ENCODE measurements around the gene SPATS2L. TPM values are rescaled to one million over a fixed set of nuclear protein-coding genes. Genes with fewer than 3 reads are reported as not detected.

SPATS2L gene
- total and polyA plus RNA-seq, 2 of the 13 experiments (the other 11 are each of a cell fraction or from before 2014, with no cell fraction given) = 154 to 212 TPM

- TF ChIP-seq, protein P1, sequence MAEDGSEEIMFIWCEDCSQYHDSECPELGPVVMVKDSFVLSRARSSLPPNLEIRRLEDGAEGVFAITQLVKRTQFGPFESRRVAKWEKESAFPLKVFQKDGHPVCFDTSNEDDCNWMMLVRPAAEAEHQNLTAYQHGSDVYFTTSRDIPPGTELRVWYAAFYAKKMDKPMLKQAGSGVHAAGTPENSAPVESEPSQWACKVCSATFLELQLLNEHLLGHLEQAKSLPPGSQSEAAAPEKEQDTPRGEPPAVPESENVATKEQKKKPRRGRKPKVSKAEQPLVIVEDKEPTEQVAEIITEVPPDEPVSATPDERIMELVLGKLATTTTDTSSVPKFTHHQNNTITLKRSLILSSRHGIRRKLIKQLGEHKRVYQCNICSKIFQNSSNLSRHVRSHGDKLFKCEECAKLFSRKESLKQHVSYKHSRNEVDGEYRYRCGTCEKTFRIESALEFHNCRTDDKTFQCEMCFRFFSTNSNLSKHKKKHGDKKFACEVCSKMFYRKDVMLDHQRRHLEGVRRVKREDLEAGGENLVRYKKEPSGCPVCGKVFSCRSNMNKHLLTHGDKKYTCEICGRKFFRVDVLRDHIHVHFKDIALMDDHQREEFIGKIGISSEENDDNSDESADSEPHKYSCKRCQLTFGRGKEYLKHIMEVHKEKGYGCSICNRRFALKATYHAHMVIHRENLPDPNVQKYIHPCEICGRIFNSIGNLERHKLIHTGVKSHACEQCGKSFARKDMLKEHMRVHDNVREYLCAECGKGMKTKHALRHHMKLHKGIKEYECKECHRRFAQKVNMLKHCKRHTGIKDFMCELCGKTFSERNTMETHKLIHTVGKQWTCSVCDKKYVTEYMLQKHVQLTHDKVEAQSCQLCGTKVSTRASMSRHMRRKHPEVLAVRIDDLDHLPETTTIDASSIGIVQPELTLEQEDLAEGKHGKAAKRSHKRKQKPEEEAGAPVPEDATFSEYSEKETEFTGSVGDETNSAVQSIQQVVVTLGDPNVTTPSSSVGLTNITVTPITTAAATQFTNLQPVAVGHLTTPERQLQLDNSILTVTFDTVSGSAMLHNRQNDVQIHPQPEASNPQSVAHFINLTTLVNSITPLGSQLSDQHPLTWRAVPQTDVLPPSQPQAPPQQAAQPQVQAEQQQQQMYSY (CRISPR knock-in tag; IDR thresholded peaks at IDR 0.05) = no peak
- TF ChIP-seq ZNF12 (CRISPR knock-in tag; IDR thresholded peaks at IDR 0.05) (peak; percentile 87), ZNF563 (CRISPR knock-in tag; IDR thresholded peaks at IDR 0.05) (no peak), MLX (CRISPR knock-in tag; IDR thresholded peaks at IDR 0.05) (peak; percentile 93), NCOR1 (IDR thresholded peaks at IDR 0.05; ENCODE audit: borderline replicate concordance, low read length) (peak; percentile 49; the same call in 1 of the 2 replicates), HHEX (CRISPR knock-in tag; IDR thresholded peaks at IDR 0.05) (peak; percentile 89), ZNF749 (CRISPR knock-in tag; IDR thresholded peaks at IDR 0.05; ENCODE audit: borderline replicate concordance) (no peak), MIER3 (CRISPR knock-in tag; IDR thresholded peaks at IDR 0.05; ENCODE audit: borderline replicate concordance) (peak; percentile 81; the same call in 1 of the 2 replicates), KMT2B (CRISPR knock-in tag; IDR thresholded peaks at IDR 0.05) (peak; percentile 23; the same call in 1 of the 2 replicates), MAFK (conservative IDR thresholded peaks at IDR 0.05 in 1 of 2, IDR thresholded peaks at IDR 0.05 in 1 of 2; ENCODE audit: low read length in 2 of 2) (no peak), KLF13 (CRISPR knock-in tag; IDR thresholded peaks at IDR 0.05) (no peak), ZNF3 (CRISPR knock-in tag; IDR thresholded peaks at IDR 0.05) (no peak), MED13 (CRISPR knock-in tag; IDR thresholded peaks at IDR 0.05) (peak; percentile 94), IKZF1 (IDR thresholded peaks at IDR 0.05) (no peak), PBX2 (CRISPR knock-in tag; IDR thresholded peaks at IDR 0.05) (no peak), HMG20A (CRISPR knock-in tag; IDR thresholded peaks at IDR 0.05; ENCODE audit: borderline replicate concordance) (peak; percentile 98), ZNF367 (CRISPR knock-in tag; IDR thresholded peaks at IDR 0.05; ENCODE audit: borderline replicate concordance) (no peak), ZNF616 (CRISPR knock-in tag; IDR thresholded peaks at IDR 0.05; ENCODE audit: low read depth) (no peak), HNRNPUL1 (IDR thresholded peaks at IDR 0.05; ENCODE audit: low read depth, low read length) (no peak), SMAD3 (CRISPR knock-in tag; IDR thresholded peaks at IDR 0.05) (peak; percentile 69; the same call in 1 of the 2 replicates), SOX5 (CRISPR knock-in tag; IDR thresholded peaks at IDR 0.05; ENCODE audit: borderline replicate concordance) (peak; percentile 97), SRSF9 (IDR thresholded peaks at IDR 0.05; ENCODE audit: borderline replicate concordance, insufficient read depth, low read depth, low read length, poor library complexity, severe bottlenecking) (no peak), MEIS1 (CRISPR knock-in tag; IDR thresholded peaks at IDR 0.05; ENCODE audit: borderline replicate concordance) (peak; percentile 93), NR2C2 (CRISPR knock-in tag; IDR thresholded peaks at IDR 0.05; ENCODE audit: borderline replicate concordance) (peak; percentile 66)
- TF ChIP-seq, protein P2, sequence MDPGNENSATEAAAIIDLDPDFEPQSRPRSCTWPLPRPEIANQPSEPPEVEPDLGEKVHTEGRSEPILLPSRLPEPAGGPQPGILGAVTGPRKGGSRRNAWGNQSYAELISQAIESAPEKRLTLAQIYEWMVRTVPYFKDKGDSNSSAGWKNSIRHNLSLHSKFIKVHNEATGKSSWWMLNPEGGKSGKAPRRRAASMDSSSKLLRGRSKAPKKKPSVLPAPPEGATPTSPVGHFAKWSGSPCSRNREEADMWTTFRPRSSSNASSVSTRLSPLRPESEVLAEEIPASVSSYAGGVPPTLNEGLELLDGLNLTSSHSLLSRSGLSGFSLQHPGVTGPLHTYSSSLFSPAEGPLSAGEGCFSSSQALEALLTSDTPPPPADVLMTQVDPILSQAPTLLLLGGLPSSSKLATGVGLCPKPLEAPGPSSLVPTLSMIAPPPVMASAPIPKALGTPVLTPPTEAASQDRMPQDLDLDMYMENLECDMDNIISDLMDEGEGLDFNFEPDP (CRISPR knock-in tag; conservative IDR thresholded peaks at IDR 0.05) = no peak
Observed at GRCh38 chr2:200318940-200319435, 12.5 kb downstream of the SPATS2L start (continued).
